DND-41 (cell line): Measurements from ENCODE around the gene TRPM3.
A peak's percentile ranks its signal among the peaks of the same experiment; 100 is the strongest.

Source experiments
- ATAC-seq: fragments of 200-7000 bp; cut with Tn5 transposase; 3 replicates; pipeline ENCODE4 v1.9.1; 2021; ENCODE audit warnings: low read depth; ENCODE audit not compliant: insufficient read depth
- DNase-seq: peaks from one replicate; pipeline ENCODE4 v3.0.0-alpha.2; 2020
- H2AFZ ChIP-seq: 2 replicates; pipeline ENCODE4 v1.6.0; 2012; ENCODE audit warnings: low read depth, low read length
- H3K27ac ChIP-seq: 2 replicates; pipeline ENCODE4 v1.5.1; 2012; ENCODE audit warnings: low read length, inconsistent platforms
- H3K27me3 ChIP-seq: fragments of 200-600 bp; sonication (generic); 2 replicates; pipeline ENCODE4 v1.6.0; 2012; ENCODE audit warnings: low read length, mild to moderate bottlenecking, inconsistent platforms; ENCODE audit not compliant: insufficient read depth, poor library complexity
- H3K36me3 ChIP-seq: 2 replicates; pipeline ENCODE4 v1.5.1; 2012; ENCODE audit warnings: low read length, inconsistent platforms; ENCODE audit not compliant: insufficient read depth
- H3K4me1 ChIP-seq: 2 replicates; pipeline ENCODE4 v1.5.1; 2012; ENCODE audit warnings: mild to moderate bottlenecking, low read length; ENCODE audit not compliant: insufficient read depth
- H3K4me2 ChIP-seq: 2 replicates; pipeline ENCODE4 v1.6.0; 2012; ENCODE audit warnings: mild to moderate bottlenecking, moderate library complexity, low read length, inconsistent platforms; ENCODE audit not compliant: insufficient read depth
- H3K4me3 ChIP-seq, 2 experiments: fragments of 200-600 bp in 1 of 2; shearing (Covaris generic) in 1 of 2; 2 replicates each; pipeline ENCODE4 v1.5.1; 2012 to 2016; ENCODE audit warnings: inconsistent platforms in 2 of 2, low read length in 2 of 2, mild to moderate bottlenecking in 2 of 2, low read depth in 1 of 2, moderate library complexity in 1 of 2
- H3K79me2 ChIP-seq: 2 replicates; pipeline ENCODE4 v1.6.0; 2012; ENCODE audit warnings: low read length, inconsistent platforms; ENCODE audit not compliant: insufficient read depth
- H3K9ac ChIP-seq: 2 replicates; pipeline ENCODE4 v1.6.0; 2012; ENCODE audit warnings: low read depth, mild to moderate bottlenecking, inconsistent platforms, low read length, moderate library complexity
- H3K9me3 ChIP-seq: 2 replicates; pipeline ENCODE4 v1.5.1; 2012; ENCODE audit warnings: low read length, moderate library complexity, mild to moderate bottlenecking, inconsistent platforms; ENCODE audit not compliant: insufficient read depth, severe bottlenecking
- H4K20me1 ChIP-seq: 2 replicates; pipeline ENCODE4 v1.6.0; 2012; ENCODE audit warnings: low read length; ENCODE audit not compliant: insufficient read depth
- EZH2 ChIP-seq: IDR thresholded peaks from 3 replicates; pipeline ENCODE4 v1.6.1; 2012; ENCODE audit warnings: borderline replicate concordance, low read depth, mild to moderate bottlenecking, moderate library complexity, low read length, inconsistent platforms; ENCODE audit not compliant: severe bottlenecking
- TF ChIP-seq, protein P1 (sequence below): IDR thresholded peaks from 2 replicates; pipeline ENCODE4 v1.5.1; 2012; ENCODE audit warnings: borderline replicate concordance, low read length, moderate library complexity, mild to moderate bottlenecking; ENCODE audit not compliant: poor library complexity, severe bottlenecking; ENCODE audit errors: extremely low read depth

TRPM3 gene

DNA sequence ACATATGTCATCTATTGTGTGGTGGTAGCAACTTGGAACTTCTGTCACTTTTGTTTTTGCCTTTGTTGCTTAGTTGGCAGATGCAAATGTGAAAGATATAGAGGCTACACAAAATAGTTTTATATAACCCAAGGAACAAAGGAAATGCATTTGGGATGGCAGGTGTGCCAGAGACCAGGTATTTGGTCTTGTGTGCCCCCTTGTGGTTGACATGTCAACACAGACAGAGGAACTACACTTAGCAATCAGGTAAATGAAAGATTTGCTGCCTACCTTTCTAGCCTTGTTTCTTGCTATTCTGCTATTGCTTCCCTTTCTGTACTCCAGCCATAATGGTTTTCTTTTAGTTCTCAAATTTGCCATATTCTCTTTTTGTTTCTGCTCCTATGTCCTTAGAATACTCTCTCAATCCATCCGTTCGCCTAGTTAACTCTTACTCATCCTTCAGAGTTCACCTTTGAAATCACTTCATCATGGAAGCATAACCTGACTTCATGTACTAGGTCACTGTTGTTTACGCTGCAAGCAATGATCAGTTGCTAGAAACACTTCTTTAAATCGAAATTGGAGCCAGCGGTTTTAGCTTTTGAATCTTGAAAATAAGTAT lies 119.5 kb downstream of the TRPM3 start:
- H3K36me3 ChIP-seq, result no peaks in the 10 kb centered on the region
- no peaks in the 10 kb centered on the region for H4K20me1 ChIP-seq
- H3K79me2 ChIP-seq, result no peaks in the 10 kb centered on the region
- no peaks in the 10 kb centered on the region for H3K4me1 ChIP-seq
- peaks cover 4% of the 10 kb centered on the region for H3K9me3 ChIP-seq
- no peak overlapping the region for H3K27ac ChIP-seq
- H3K9ac ChIP-seq, result no peak overlapping the region
- H3K4me2 ChIP-seq, result no peak overlapping the region
- no peak for TF ChIP-seq EZH2
- TF ChIP-seq, protein P1, sequence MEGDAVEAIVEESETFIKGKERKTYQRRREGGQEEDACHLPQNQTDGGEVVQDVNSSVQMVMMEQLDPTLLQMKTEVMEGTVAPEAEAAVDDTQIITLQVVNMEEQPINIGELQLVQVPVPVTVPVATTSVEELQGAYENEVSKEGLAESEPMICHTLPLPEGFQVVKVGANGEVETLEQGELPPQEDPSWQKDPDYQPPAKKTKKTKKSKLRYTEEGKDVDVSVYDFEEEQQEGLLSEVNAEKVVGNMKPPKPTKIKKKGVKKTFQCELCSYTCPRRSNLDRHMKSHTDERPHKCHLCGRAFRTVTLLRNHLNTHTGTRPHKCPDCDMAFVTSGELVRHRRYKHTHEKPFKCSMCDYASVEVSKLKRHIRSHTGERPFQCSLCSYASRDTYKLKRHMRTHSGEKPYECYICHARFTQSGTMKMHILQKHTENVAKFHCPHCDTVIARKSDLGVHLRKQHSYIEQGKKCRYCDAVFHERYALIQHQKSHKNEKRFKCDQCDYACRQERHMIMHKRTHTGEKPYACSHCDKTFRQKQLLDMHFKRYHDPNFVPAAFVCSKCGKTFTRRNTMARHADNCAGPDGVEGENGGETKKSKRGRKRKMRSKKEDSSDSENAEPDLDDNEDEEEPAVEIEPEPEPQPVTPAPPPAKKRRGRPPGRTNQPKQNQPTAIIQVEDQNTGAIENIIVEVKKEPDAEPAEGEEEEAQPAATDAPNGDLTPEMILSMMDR, result peak; percentile 47
- H2AFZ ChIP-seq, result no peak overlapping the region
- DNase-seq (peak; percentile 6), ATAC-seq (no peak)
- no peaks in the 10 kb centered on the region for H3K27me3 ChIP-seq
- H3K4me3 ChIP-seq, result no peak overlapping the region

DNA sequence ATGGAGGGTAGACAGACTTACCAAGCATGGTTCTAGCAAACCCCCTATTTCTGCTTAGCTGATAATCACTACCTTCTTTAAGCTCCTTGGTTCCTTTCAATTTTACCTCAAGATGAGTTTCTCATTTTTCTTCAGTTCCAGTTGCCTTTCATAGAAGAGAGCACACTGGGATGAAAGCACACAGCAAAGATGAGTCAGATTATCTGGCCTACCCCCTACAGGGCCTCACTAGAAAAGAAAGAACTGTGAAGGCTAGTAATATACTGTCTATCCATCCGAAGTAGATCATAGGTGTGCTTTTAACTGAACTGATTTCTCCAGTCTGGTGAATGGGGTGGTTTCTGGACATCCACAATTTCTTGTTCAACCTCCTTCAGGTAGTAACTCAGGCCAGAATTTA lies 122.5 kb downstream of the TRPM3 start:
- H3K36me3 ChIP-seq, result no peaks in the 10 kb centered on the region
- no peak overlapping the region for H3K9ac ChIP-seq
- H3K27ac ChIP-seq, result no peak overlapping the region
- ATAC-seq, result no peak
- no peaks in the 10 kb centered on the region for H3K27me3 ChIP-seq
- H3K4me2 ChIP-seq, result no peak overlapping the region
- no peaks in the 10 kb centered on the region for H3K9me3 ChIP-seq
- no peak overlapping the region for H2AFZ ChIP-seq
- H3K79me2 ChIP-seq, result no peaks in the 10 kb centered on the region
- no peak for DNase-seq
- TF ChIP-seq EZH2, result no peak
- TF ChIP-seq, protein P1, result no peak
- no peaks in the 10 kb centered on the region for H4K20me1 ChIP-seq
- H3K4me3 ChIP-seq, result no peak overlapping the region
- H3K4me1 ChIP-seq, result no peaks in the 10 kb centered on the region

DNA sequence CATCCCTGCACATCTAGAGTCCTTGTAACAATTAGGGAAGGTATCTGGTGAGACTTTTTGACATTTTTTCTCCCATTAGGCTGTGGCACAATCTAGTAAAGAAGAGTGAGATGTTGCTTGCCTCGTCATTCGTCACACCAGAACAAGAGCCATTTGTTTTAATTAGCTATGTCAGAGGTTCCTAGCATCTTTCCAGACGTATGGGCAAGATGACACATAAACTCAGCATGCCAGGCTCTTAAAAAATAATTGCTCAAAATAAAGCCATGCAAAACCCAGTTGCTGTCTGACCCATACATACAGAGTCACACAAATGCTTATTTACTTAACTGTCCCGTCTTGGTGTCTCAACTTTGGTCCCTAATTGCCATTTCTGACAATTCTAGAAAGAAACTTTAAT lies 125.9 kb downstream of the TRPM3 start:
- ATAC-seq, result no peak

More for the DNA sequence above, 125.9 kb downstream of the TRPM3 start:
- no peak overlapping the region for H2AFZ ChIP-seq
- H3K4me1 ChIP-seq, result no peaks in the 10 kb centered on the region
- H3K36me3 ChIP-seq, result no peaks in the 10 kb centered on the region
- H3K9ac ChIP-seq, result no peak overlapping the region
- H4K20me1 ChIP-seq, result no peaks in the 10 kb centered on the region
- H3K9me3 ChIP-seq, result no peaks in the 10 kb centered on the region
- no peak overlapping the region for H3K27ac ChIP-seq
- no peak for DNase-seq
- H3K79me2 ChIP-seq, result no peaks in the 10 kb centered on the region
- no peak for TF ChIP-seq EZH2
- TF ChIP-seq, protein P1, result no peak
- no peak overlapping the region for H3K4me3 ChIP-seq
- no peak overlapping the region for H3K4me2 ChIP-seq
- H3K27me3 ChIP-seq, result no peaks in the 10 kb centered on the region
